HEK293 (cell line): ENCODE results near the gene PSMF1.
A peak's percentile ranks its signal among the peaks of the same experiment; 100 is the strongest.

Source experiments
- CTCF ChIA-PET: fragments of 350-600 bp; formaldehyde crosslinking; extraction: SDS; loops from one replicate; lab custom pipeline; 2021; ENCODE audit warnings: antibody characterized with exemption; lab: Yijun Ruan, JAX
- POLR2A ChIA-PET: fragments of 300-600 bp; formaldehyde crosslinking; extraction: SDS; loops from one replicate; lab custom pipeline; 2020; ENCODE audit warnings: antibody characterized with exemption, inconsistent platforms; lab: Yijun Ruan, JAX
- H3K27ac ChIP-seq: fragments of 200-500 bp; sonication (Bioruptor generic); 2 replicates; pipeline ENCODE4 v1.5.1; 2014; ENCODE audit warnings: low read depth, low read length, control low read depth, inconsistent platforms; ENCODE audit errors: extremely low read depth
- H3K36me3 ChIP-seq, 2 experiments: fragments of 200-500 bp in 1 of 2; sonication (Bioruptor generic) in 1 of 2; 1 replicate in 1 of 2; 2 replicates in 1 of 2; pipeline ENCODE4 v1.5.1; 2014 to 2017; ENCODE audit warnings: inconsistent platforms in 2 of 2, low read length in 2 of 2; ENCODE audit not compliant: control insufficient read depth in 2 of 2, insufficient read depth in 1 of 2
- H3K4me1 ChIP-seq: fragments of 200-500 bp; sonication (Bioruptor generic); 2 replicates; pipeline ENCODE4 v1.5.1; 2014; ENCODE audit warnings: mild to moderate bottlenecking, low read length, inconsistent platforms; ENCODE audit not compliant: control insufficient read depth, insufficient read depth
- H3K4me3 ChIP-seq: 2 replicates; pipeline ENCODE4 v1.5.1; 2011; ENCODE audit warnings: low read depth, mild to moderate bottlenecking, control low read depth, low read length, moderate library complexity
- H3K9me3 ChIP-seq: fragments of 200-500 bp; sonication (Bioruptor generic); 2 replicates; pipeline ENCODE4 v1.5.1; 2014; ENCODE audit warnings: low read depth, low read length, inconsistent platforms; ENCODE audit not compliant: control insufficient read depth, insufficient read depth
- BCL6B ChIP-seq: fragments of 450-650 bp; formaldehyde crosslinking; IDR thresholded peaks from 2 replicates; pipeline ENCODE4 v1.5.1; 2017; ENCODE audit warnings: missing biosample characterization, missing genetic modification characterization
- KLF8 ChIP-seq: fragments of 450-650 bp; formaldehyde crosslinking; IDR thresholded peaks from 2 replicates; pipeline ENCODE4 v1.5.1; 2016; ENCODE audit warnings: missing biosample characterization, missing genetic modification characterization
- SALL2 ChIP-seq: fragments of 450-650 bp; formaldehyde crosslinking; IDR thresholded peaks from 2 replicates; pipeline ENCODE4 v1.5.0; 2017; ENCODE audit warnings: missing biosample characterization, mild to moderate bottlenecking, missing genetic modification characterization, borderline replicate concordance
- WT1 ChIP-seq: fragments of 450-650 bp; formaldehyde crosslinking; IDR thresholded peaks from 2 replicates; pipeline ENCODE4 v1.5.1; 2016; ENCODE audit warnings: missing biosample characterization, missing genetic modification characterization
- YY1 ChIP-seq: fragments of 450-650 bp; formaldehyde crosslinking; IDR thresholded peaks from 2 replicates; pipeline ENCODE4 v1.5.1; 2018; ENCODE audit warnings: missing biosample characterization, missing genetic modification characterization
- ZFP37 ChIP-seq: fragments of 450-650 bp; formaldehyde crosslinking; IDR thresholded peaks from 2 replicates; pipeline ENCODE4 v1.5.1; 2016; ENCODE audit warnings: missing biosample characterization, missing genetic modification characterization
- ZNF114 ChIP-seq: fragments of 450-650 bp; formaldehyde crosslinking; IDR thresholded peaks from 2 replicates; pipeline ENCODE4 v1.5.0; 2017; ENCODE audit warnings: missing biosample characterization, missing genetic modification characterization
- ZNF16 ChIP-seq: fragments of 450-650 bp; formaldehyde crosslinking; IDR thresholded peaks from 2 replicates; pipeline ENCODE4 v1.5.1; 2016; ENCODE audit warnings: low read depth, missing biosample characterization, missing genetic modification characterization
- ZNF169 ChIP-seq: fragments of 450-650 bp; formaldehyde crosslinking; IDR thresholded peaks from 2 replicates; pipeline ENCODE4 v1.5.1; 2016; ENCODE audit warnings: missing biosample characterization, missing genetic modification characterization
- ZNF362 ChIP-seq: fragments of 450-650 bp; formaldehyde crosslinking; IDR thresholded peaks from 2 replicates; pipeline ENCODE4 v1.5.1; 2016; ENCODE audit warnings: missing biosample characterization, missing genetic modification characterization
- ZNF398 ChIP-seq: fragments of 450-650 bp; formaldehyde crosslinking; IDR thresholded peaks from 2 replicates; pipeline ENCODE4 v1.5.1; 2017; ENCODE audit warnings: missing biosample characterization, missing genetic modification characterization
- ZNF404 ChIP-seq: fragments of 450-650 bp; formaldehyde crosslinking; IDR thresholded peaks from 2 replicates; pipeline ENCODE4 v1.5.1; 2017; ENCODE audit warnings: missing biosample characterization, missing genetic modification characterization
- ZNF48 ChIP-seq: fragments of 450-650 bp; formaldehyde crosslinking; IDR thresholded peaks from 2 replicates; pipeline ENCODE4 v1.5.1; 2016; ENCODE audit warnings: missing biosample characterization, missing genetic modification characterization
- ZNF548 ChIP-seq: fragments of 450-650 bp; formaldehyde crosslinking; IDR thresholded peaks from 2 replicates; pipeline ENCODE4 v1.5.1; 2016; ENCODE audit warnings: missing biosample characterization, missing genetic modification characterization
- ZNF549 ChIP-seq: fragments of 450-650 bp; IDR thresholded peaks from 2 replicates; pipeline ENCODE4 v1.5.1; 2018; ENCODE audit warnings: missing biosample characterization, missing genetic modification characterization, mild to moderate bottlenecking, inconsistent platforms, moderate library complexity
- ZNF585B ChIP-seq: fragments of 450-650 bp; formaldehyde crosslinking; IDR thresholded peaks from 2 replicates; pipeline ENCODE4 v1.5.1; 2016; ENCODE audit warnings: missing biosample characterization, missing genetic modification characterization
- ZNF600 ChIP-seq: fragments of 450-650 bp; formaldehyde crosslinking; IDR thresholded peaks from 2 replicates; pipeline ENCODE4 v1.5.1; 2016; ENCODE audit warnings: missing biosample characterization, missing genetic modification characterization
- ZNF621 ChIP-seq: fragments of 450-650 bp; formaldehyde crosslinking; IDR thresholded peaks from 2 replicates; pipeline ENCODE4 v1.5.1; 2017; ENCODE audit warnings: missing biosample characterization, missing genetic modification characterization
- ZNF704 ChIP-seq: fragments of 450-650 bp; formaldehyde crosslinking; IDR thresholded peaks from 2 replicates; pipeline ENCODE4 v1.5.1; 2016; ENCODE audit warnings: missing biosample characterization, missing genetic modification characterization
- ZSCAN4 ChIP-seq: fragments of 450-650 bp; formaldehyde crosslinking; IDR thresholded peaks from 2 replicates; pipeline ENCODE4 v1.5.1; 2017; ENCODE audit warnings: missing biosample characterization, missing genetic modification characterization

The PSMF1 gene

GRCh38 chr20:1186367-1186991, 68.1 kb downstream of the PSMF1 start (continued):
- TF ChIP-seq ZNF549, result no peak

- TF ChIP-seq ZNF398 (tag by site-specific recombination), result no peak
- no peak for TF ChIP-seq ZNF585B (tag by site-specific recombination)
- TF ChIP-seq YY1 (tag by site-specific recombination), result no peak
- no peak for TF ChIP-seq WT1 (tag by site-specific recombination)
- no peak for TF ChIP-seq ZNF404 (tag by site-specific recombination)
- no peak for TF ChIP-seq ZNF48
- no peak for TF ChIP-seq BCL6B (tag by site-specific recombination)
- no peak for TF ChIP-seq ZNF548
- TF ChIP-seq ZNF16 (tag by site-specific recombination), result no peak
- no peak for TF ChIP-seq KLF8 (tag by site-specific recombination)
- no peak for TF ChIP-seq ZNF169 (tag by site-specific recombination)
- TF ChIP-seq, all 188 proteins: peak for 0
- no peak overlapping the region for H3K27ac ChIP-seq
- POLR2A ChIA-PET, result interaction anchor here (0.6 kb wide), 1 partner anchor 358 kb away, joined by 8 read pairs; no protein-coding TSS in a partner anchor
- CTCF ChIA-PET, result interaction anchor here (0.5 to 3.4 kb wide), 7 partner anchors 25 to 451 kb away, joined by 3 to 21 read pairs (median 6); no protein-coding TSS in a partner anchor
- no peaks in the 10 kb centered on the region for H3K4me1 ChIP-seq
- no peak overlapping the region for H3K4me3 ChIP-seq
- H3K9me3 ChIP-seq, result no peaks in the 10 kb centered on the region
- H3K36me3 ChIP-seq, result no peaks in the 10 kb centered on the region
Measured at GRCh38 chr20:1187605-1188171, 69.3 kb downstream of the PSMF1 start.

GRCh38 chr20:1188347-1188746, 69.9 kb downstream of the PSMF1 start:
- H3K36me3 ChIP-seq, result no peaks in the 10 kb centered on the region
- H3K9me3 ChIP-seq, result no peaks in the 10 kb centered on the region
- TF ChIP-seq ZNF600 (tag by site-specific recombination) (no peak), ZNF362 (tag by site-specific recombination) (no peak), ZFP37 (tag by site-specific recombination) (no peak), ZNF704 (tag by site-specific recombination) (0 out of 2 replicates have a peak, but pooled peaks have one; percentile 11), ZNF114 (tag by site-specific recombination) (peak; percentile 80; the same call in 1 of the 2 replicates), ZNF621 (0 out of 2 replicates have a peak, but pooled peaks have one; percentile 22), SALL2 (tag by site-specific recombination) (0 out of 2 replicates have a peak, but pooled peaks have one; percentile 48), ZSCAN4 (tag by site-specific recombination) (peak; percentile 91)
- H3K27ac ChIP-seq, result no peak overlapping the region
- CTCF ChIA-PET, result interaction anchor here (0.6 to 3.4 kb wide), 2 partner anchors 24 to 130 kb away, joined by 3 to 21 read pairs; no protein-coding TSS in a partner anchor
- POLR2A ChIA-PET, result interaction anchor here (0.6 kb wide), 1 partner anchor 358 kb away, joined by 8 read pairs; no protein-coding TSS in a partner anchor
- no peak overlapping the region for H3K4me3 ChIP-seq
- H3K4me1 ChIP-seq, result no peaks in the 10 kb centered on the region
